Measurements from ENCODE around the gene DYNC1H1. TPM values are rescaled to one million over a fixed set of nuclear protein-coding genes. Genes with fewer than 3 reads are reported as not detected.

DYNC1H1 gene
- total RNA-seq, 1 donor from 2014 or later = 348 TPM

DNA sequence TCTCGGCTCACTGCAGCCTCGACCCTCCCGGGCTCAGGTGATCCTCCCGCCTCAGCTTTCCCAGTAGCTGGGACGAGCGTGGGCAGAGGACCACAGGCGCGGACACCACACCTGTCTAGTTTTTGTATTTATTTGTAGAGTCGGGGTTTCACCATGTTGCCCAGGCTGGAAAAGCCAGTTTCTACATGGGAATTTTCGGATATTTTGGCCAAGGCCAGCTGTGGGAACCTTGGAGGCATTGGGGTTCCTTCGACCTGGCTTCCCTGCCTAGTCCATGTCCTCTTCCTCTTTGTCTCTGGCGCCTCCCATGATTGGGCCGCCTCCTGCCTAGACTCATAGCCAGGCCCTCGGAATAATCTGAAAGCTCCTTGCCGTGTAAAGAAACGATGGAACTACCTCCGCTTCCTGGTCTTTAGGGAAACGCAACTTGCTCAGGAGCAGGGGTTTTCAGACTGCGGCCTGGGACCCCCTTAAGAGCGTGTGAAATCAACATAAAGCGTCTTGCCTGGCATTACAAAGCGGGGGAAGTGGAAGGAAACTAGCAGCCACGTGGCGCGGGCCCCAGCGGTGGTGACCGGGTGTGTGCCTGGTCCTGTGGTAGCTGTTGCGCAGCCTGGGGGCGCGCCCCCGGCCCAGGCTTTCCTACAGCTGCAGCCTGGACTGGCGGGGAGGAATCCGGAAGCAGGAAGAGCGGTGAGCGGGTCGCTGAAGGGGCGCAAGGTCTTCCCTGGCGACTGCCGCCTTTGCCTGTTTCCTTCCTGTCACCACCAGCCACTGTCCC, 123.8 kb downstream of the DYNC1H1 start:
- DNase-seq (ENCODE audit: missing footprints) (peak; percentile 80), ATAC-seq (peak; percentile 18)
- intact Hi-C loops (cut with DNase I) = loop anchor here (5.0 kb wide), 1 partner anchor 41 kb away; no protein-coding TSS in a partner anchor

- intact Hi-C loops (cut with DNase I) = loop anchor here (5.0 kb wide), 1 partner anchor 42 kb away; no protein-coding TSS in a partner anchor
- DNase-seq (ENCODE audit: missing footprints) (no peak), ATAC-seq (no peak)
Observed at GRCh38 chr14:102089621-102090343, 125.4 kb downstream of the DYNC1H1 start.

DNA sequence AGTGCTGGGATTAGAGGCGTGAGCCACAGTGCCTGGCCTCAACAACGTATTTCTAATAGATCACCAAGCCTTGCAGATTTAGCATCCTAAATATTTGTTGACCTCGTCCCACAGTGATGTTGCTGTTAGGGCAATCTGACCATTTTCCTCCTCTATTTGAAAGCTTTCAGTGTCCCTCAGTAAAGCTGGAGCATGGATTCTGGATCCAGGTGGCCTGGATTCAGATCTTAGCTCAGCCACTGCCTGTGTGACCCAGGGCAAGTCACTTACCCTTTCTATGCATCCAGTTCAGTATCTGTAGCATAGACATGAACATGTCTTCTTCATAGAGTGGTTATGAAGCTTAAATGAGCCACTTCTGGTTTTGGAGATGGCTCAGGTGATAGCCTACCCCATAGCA, 126.3 kb downstream of the DYNC1H1 start:
- ATAC-seq (no peak), DNase-seq (ENCODE audit: missing footprints) (no peak)
- intact Hi-C loops (cut with DNase I) = no loop called here

- no peak for ATAC-seq
- DNase-seq (ENCODE audit: missing footprints) = no peak
- intact Hi-C loops (cut with DNase I) = no loop called here
Observed at GRCh38 chr14:102092806-102093205, 128.4 kb downstream of the DYNC1H1 start.

- intact Hi-C loops (cut with DNase I) = no loop called here
- DNase-seq (ENCODE audit: missing footprints) (no peak), ATAC-seq (no peak)
Observed at GRCh38 chr14:102094101-102094500, 129.7 kb downstream of the DYNC1H1 start.

GRCh38 chr14:102095231-102095870, 131.0 kb downstream of the DYNC1H1 start:
- DNase-seq (ENCODE audit: missing footprints) (no peak), ATAC-seq (no peak)
- intact Hi-C loops (cut with DNase I) = no loop called here

DNA sequence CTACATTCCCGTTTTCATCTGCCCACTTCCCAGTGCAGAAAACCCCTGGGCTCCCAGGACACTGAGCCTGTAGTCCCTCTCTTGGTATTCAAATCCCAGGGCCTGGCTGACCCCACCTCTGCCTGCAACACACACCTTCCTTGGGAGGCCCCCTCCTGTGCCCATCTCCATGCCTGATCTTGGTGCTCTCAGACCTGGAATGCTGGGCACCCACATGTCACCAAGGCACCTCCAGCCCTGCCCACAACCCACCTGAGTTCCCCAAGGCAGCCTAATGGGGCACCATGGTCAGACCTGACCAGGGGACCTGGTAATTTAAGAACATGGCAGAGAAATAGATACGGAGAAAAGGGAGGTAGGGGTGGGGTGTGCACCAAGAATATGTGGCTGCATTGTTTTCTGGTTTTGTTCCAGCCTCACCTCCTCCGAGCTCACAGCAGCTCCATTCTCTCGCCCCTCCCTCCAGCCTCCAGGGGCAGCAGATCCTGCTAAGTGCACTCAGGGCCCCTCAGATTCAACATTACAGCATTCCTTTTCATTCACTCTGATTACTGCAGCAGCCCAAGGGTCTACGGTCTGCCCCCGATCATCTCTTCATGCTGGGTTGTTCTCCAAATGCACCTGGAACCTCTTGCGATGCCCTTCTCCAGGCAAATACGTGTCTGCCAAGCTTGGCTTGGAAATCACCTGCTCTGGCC, 131.6 kb downstream of the DYNC1H1 start:
- DNase-seq (ENCODE audit: missing footprints) = no peak
- ATAC-seq = peak; percentile 30
- intact Hi-C loops (cut with DNase I) = loop anchor here (1.0 to 2.0 kb wide), 3 partner anchors 33 to 389 kb away; no protein-coding TSS in a partner anchor

GRCh38 chr14:102096569-102097188, 132.3 kb downstream of the DYNC1H1 start:
- intact Hi-C loops (cut with DNase I) = loop anchor here (1.0 to 2.0 kb wide), 3 partner anchors 34 to 390 kb away; no protein-coding TSS in a partner anchor
- DNase-seq (ENCODE audit: missing footprints) (peak; percentile 93), ATAC-seq (peak; percentile 85)

DNA sequence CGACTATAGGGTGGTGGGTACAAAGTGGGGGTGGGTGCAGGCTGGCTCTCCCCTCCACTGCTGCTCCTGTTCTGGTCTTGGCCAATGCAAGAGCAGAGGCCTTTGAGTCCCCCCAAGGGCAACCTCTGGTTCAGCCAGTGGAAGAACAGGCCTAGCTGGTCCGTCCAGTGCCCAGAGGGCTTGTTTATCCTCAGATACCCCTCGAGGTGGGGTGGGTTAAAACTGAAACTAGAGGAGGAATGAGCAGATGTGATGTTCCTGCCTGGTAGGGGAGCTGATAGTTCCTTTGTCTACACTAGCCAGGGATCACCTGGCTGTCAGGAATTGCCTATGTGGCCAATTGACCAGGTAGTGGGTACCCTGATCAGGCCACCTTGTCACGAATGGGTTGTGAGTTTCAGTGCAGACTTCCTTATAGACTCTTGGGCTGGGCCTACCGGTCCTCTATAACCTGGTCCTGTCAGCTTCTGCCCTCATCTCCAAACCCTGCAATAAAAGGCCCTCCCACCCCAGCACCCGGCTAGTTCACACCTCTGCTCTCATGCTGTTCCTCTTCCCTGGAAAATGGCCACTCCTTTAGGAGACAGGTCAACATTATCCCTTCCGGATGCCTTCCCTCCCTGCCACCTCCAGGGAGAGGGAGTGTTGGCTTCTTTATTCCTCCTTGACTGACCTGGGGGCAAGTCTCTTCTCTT, 133.2 kb downstream of the DYNC1H1 start:
- DNase-seq (ENCODE audit: missing footprints) (no peak), ATAC-seq (no peak)
- intact Hi-C loops (cut with DNase I) = loop anchor here (2.0 kb wide), 2 partner anchors 35 to 391 kb away; no protein-coding TSS in a partner anchor

GRCh38 chr14:102103062-102103695, 138.8 kb downstream of the DYNC1H1 start:
- intact Hi-C loops (cut with DNase I) = no loop called here
- DNase-seq (ENCODE audit: missing footprints) = no peak
- no peak for ATAC-seq

DNA sequence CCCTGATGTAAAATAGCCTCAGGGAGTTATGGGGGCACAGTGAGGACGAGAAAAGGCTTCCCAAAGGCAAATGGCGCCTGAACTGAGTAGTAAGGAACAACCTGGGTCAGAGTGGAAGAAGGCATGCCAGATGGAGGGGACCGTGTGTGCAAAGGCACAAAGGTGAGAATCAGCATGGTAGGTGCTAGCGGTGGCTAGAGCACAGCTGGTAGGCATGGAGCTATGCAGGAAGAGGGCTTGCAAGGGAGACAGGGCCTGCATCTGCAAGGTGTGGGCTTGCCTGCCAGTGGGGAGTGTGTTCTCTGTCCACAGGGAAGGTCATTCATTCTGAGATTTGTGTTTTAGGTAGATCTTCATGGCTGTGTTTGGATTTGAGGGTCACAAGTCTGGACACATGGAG, 141.0 kb downstream of the DYNC1H1 start:
- intact Hi-C loops (cut with DNase I) = no loop called here
- no peak for DNase-seq (ENCODE audit: missing footprints)
- ATAC-seq = no peak

Other genes with a start within 250 kb of the DYNC1H1 start
- gene PPP2R5C, start 202.9 kb upstream of the DYNC1H1 start, total RNA-seq = 199 TPM
- gene HSP90AA1, start 122.5 kb downstream of the DYNC1H1 start, total RNA-seq = 484 TPM
- 20.5 TPM for gene WDR20, start 175.3 kb downstream of the DYNC1H1 start, total RNA-seq

Data from Right ventricle myocardium inferior (tissue), 1 donor.